Measurements from ENCODE around the gene CDRT4. TPM values are rescaled to one million over a fixed set of nuclear protein-coding genes. Genes with fewer than 3 reads are reported as not detected.

CDRT4 gene
- polyA plus RNA-seq, 1 of the 3 experiments (the other 2 are of a cell fraction): 4.6 TPM

DNA sequence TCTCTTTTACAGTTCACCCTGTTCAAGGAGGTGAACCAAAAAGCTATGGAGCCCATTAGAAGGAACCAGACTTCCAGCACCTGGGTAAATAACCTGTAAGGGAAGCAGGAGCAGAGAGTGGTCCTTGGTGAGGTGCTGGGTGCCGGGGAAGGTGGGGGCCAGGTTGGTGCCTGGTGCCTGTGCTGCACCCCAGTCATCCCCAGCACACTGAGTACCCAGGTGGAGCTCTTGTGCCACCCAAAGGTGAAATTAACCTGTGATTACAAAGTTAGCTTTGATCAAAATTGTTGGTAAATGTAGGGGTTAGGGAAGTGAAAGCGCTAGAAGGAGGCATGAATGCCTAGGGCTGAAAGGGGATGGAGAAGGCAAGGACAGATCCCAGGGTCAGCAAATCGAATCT lies 58.6 kb downstream of the CDRT4 start:
- 79% methylated on average over 3 of the region's 3 CpGs for WGBS (ENCODE audit: low lambda C conversion rate)
- CTCF ChIA-PET: interaction anchor here (2.3 kb wide), 1 partner anchor 146 kb away, joined by 6 read pairs; no protein-coding TSS in a partner anchor
- Histone ChIP-seq H3K9me2 (no peaks in the 10 kb centered on the region), H3F3A (replicated peaks; ENCODE audit: insufficient read depth) (peaks cover 7% of the 10 kb centered on the region), H2AFZ (ENCODE audit: low read depth) (no peak overlapping the region), H3K27me3 (ENCODE audit: insufficient read depth) (no peaks in the 10 kb centered on the region), H3K36me3 (replicated peaks in 1 of 2; ENCODE audit: control insufficient read depth in 1 of 2, insufficient read depth in 2 of 2, low read length in 1 of 2) (no peaks in the 10 kb centered on the region), H3K9ac (no peak overlapping the region), H3K4me2 (no peak overlapping the region), H3K4me3 (ENCODE audit: low read depth in 2 of 2, low read length in 1 of 2) (no peak overlapping the region), H3K4me1 (ENCODE audit: control insufficient read depth in 1 of 2, insufficient read depth in 2 of 2, low read depth in 1 of 2, low read length in 1 of 2) (peaks cover 10 to 18% of the 10 kb centered on the region in 2 experiments; a peak in 2 of 4 replicates), H3K27ac (ENCODE audit: low read depth in 2 of 2, low read length in 1 of 2) (peak overlapping the region in 1 of 2 experiments; percentile 78; a peak in 1 of 4 replicates), H4K20me1 (ENCODE audit: insufficient read depth) (no peaks in the 10 kb centered on the region), H3K9me3 (no peaks in the 10 kb centered on the region), H3K79me2 (ENCODE audit: insufficient read depth) (no peaks in the 10 kb centered on the region)
- TF ChIP-seq CHD2 (IDR thresholded peaks at IDR 0.05; ENCODE audit: low read length, partially characterized antibody): no peak
- no peak for TF ChIP-seq NRF1 (IDR thresholded peaks at IDR 0.05; ENCODE audit: low read depth, low read length)
- no peak for TF ChIP-seq FOSL2 (IDR thresholded peaks at IDR 0.05; ENCODE audit: borderline replicate concordance, low read depth)
- TF ChIP-seq MEF2A (IDR thresholded peaks at IDR 0.05; ENCODE audit: borderline replicate concordance, low read depth): no peak
- TF ChIP-seq SMC3 (IDR thresholded peaks at IDR 0.05; ENCODE audit: low read depth, low read length): no peak
- TF ChIP-seq TEAD4 (IDR thresholded peaks at IDR 0.05; ENCODE audit: borderline replicate concordance, insufficient read depth): no peak
- TF ChIP-seq POLR2AphosphoS5 (IDR thresholded peaks at IDR 0.05; ENCODE audit: low read depth, low read length): no peak
- no peak for TF ChIP-seq FOXJ3 (CRISPR knock-in tag; IDR thresholded peaks at IDR 0.05)
- TF ChIP-seq, protein P1, sequence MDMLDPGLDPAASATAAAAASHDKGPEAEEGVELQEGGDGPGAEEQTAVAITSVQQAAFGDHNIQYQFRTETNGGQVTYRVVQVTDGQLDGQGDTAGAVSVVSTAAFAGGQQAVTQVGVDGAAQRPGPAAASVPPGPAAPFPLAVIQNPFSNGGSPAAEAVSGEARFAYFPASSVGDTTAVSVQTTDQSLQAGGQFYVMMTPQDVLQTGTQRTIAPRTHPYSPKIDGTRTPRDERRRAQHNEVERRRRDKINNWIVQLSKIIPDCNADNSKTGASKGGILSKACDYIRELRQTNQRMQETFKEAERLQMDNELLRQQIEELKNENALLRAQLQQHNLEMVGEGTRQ (IDR thresholded peaks at IDR 0.05; ENCODE audit: borderline replicate concordance, low read depth, low read length): no peak
- TF ChIP-seq SIN3A (IDR thresholded peaks at IDR 0.05; ENCODE audit: borderline replicate concordance, low read depth, low read length): no peak
- no peak for TF ChIP-seq RAD21 (IDR thresholded peaks at IDR 0.05; ENCODE audit: low read length)
- TF ChIP-seq EZH2phosphoT487 (IDR thresholded peaks at IDR 0.05; ENCODE audit: borderline replicate concordance, low read depth): no peak
- POLR2A ChIA-PET: no interaction called here
- DNase-seq: no peak

DNA sequence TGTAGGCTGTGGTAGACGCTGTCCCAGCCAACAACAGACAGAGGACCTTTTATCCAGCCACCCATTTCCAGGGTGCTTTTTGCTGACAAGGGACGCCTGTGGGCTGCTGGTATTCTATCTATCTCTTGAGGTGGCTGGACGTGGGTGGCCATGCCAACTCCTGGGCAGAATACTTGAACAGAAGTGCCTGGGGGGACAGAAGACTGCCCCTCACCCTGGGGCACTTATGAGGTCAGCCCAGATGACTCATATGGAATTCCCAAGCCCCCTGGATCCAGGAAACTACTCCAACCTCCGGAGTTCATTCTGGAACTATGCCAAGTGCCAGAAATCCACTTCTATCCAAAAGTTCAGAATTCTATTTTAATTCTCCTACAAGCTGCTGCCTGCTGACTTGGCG lies 61.3 kb downstream of the CDRT4 start:
- Histone ChIP-seq H3K9me2 (no peaks in the 10 kb centered on the region), H3K9ac (no peak overlapping the region), H3K27ac (ENCODE audit: low read depth in 2 of 2, low read length in 1 of 2) (no peak overlapping the region), H3K4me2 (peak overlapping the region; percentile 26; the same call in 1 of the 2 replicates), H3K79me2 (ENCODE audit: insufficient read depth) (no peaks in the 10 kb centered on the region), H3K27me3 (ENCODE audit: insufficient read depth) (no peaks in the 10 kb centered on the region), H3K9me3 (no peaks in the 10 kb centered on the region), H2AFZ (ENCODE audit: low read depth) (no peak overlapping the region), H4K20me1 (ENCODE audit: insufficient read depth) (no peaks in the 10 kb centered on the region), H3K4me1 (ENCODE audit: control insufficient read depth in 1 of 2, insufficient read depth in 2 of 2, low read depth in 1 of 2, low read length in 1 of 2) (peaks cover 10 to 19% of the 10 kb centered on the region in 2 experiments; a peak in 2 of 4 replicates), H3K4me3 (ENCODE audit: low read depth in 2 of 2, low read length in 1 of 2) (no peak overlapping the region), H3K36me3 (replicated peaks in 1 of 2; ENCODE audit: control insufficient read depth in 1 of 2, insufficient read depth in 2 of 2, low read length in 1 of 2) (no peaks in the 10 kb centered on the region), H3F3A (replicated peaks; ENCODE audit: insufficient read depth) (peaks cover 7% of the 10 kb centered on the region)
- no peak for DNase-seq
- POLR2A ChIA-PET: no interaction called here
- 65% methylated on average over 5 of the region's 5 CpGs for WGBS (ENCODE audit: low lambda C conversion rate)
- CTCF ChIA-PET: interaction anchor here (1.0 kb wide), 1 partner anchor 9 kb away, joined by 4 read pairs; no protein-coding TSS in a partner anchor
- TF ChIP-seq, protein P1 (IDR thresholded peaks at IDR 0.05; ENCODE audit: borderline replicate concordance, low read depth, low read length): no peak
- peak; percentile 62 for TF ChIP-seq NFIC (IDR thresholded peaks at IDR 0.05; ENCODE audit: borderline replicate concordance)

All from SK-N-SH (cell line).